Mesendoderm (in vitro differentiated cells): ENCODE data around the gene EML2.

Source experiments
- DNase-seq: peaks from one replicate; pipeline ENCODE4 v3.0.0; 2013
- H2AK5ac ChIP-seq: 2 replicates; pipeline ENCODE4 v1.6.1; 2013; ENCODE audit warnings: low read length, inconsistent platforms
- H2BK120ac ChIP-seq: 2 replicates; pipeline ENCODE4 v1.6.1; 2013; ENCODE audit warnings: low read depth, mild to moderate bottlenecking, low read length, moderate library complexity, mixed read lengths
- H2BK15ac ChIP-seq: replicated peaks from 2 replicates; pipeline ENCODE4 v1.6.1; 2013; ENCODE audit warnings: low read depth, mild to moderate bottlenecking, moderate library complexity
- H2BK5ac ChIP-seq: 2 replicates; pipeline ENCODE4 v1.6.1; 2013; ENCODE audit warnings: low read length, inconsistent platforms
- H3K18ac ChIP-seq: 2 replicates; pipeline ENCODE4 v1.6.1; 2013; ENCODE audit warnings: mild to moderate bottlenecking, low read length, mixed read lengths
- H3K23ac ChIP-seq: one replicate; pipeline ENCODE4 v1.6.1; 2013; ENCODE audit warnings: low read length
- H3K27ac ChIP-seq: 2 replicates; pipeline ENCODE4 v1.5.1; 2013; ENCODE audit warnings: low read depth, mild to moderate bottlenecking, inconsistent platforms, low read length, moderate library complexity
- H3K27me3 ChIP-seq: 2 replicates; pipeline ENCODE4 v1.6.1; 2013; ENCODE audit warnings: low read length, control low read depth, mild to moderate bottlenecking, inconsistent platforms; ENCODE audit not compliant: insufficient read depth, poor library complexity
- H3K36me3 ChIP-seq: 2 replicates; pipeline ENCODE4 v1.6.1; 2013; ENCODE audit warnings: low read length, inconsistent platforms; ENCODE audit not compliant: control insufficient read depth, insufficient read depth
- H3K4ac ChIP-seq: one replicate; pipeline ENCODE4 v1.6.1; 2013; ENCODE audit warnings: low read depth, mild to moderate bottlenecking, low read length, moderate library complexity
- H3K4me1 ChIP-seq: 2 replicates; pipeline ENCODE4 v1.6.1; 2013; ENCODE audit warnings: low read depth, low read length, inconsistent platforms; ENCODE audit not compliant: control insufficient read depth
- H3K4me2 ChIP-seq: 2 replicates; pipeline ENCODE4 v1.6.1; 2013; ENCODE audit warnings: low read length
- H3K4me3 ChIP-seq: 2 replicates; pipeline ENCODE4 v1.5.1; 2013; ENCODE audit warnings: mild to moderate bottlenecking, low read length
- H3K56ac ChIP-seq: one replicate; pipeline ENCODE4 v1.6.1; 2013; ENCODE audit warnings: low read length
- H3K79me1 ChIP-seq: 2 replicates; pipeline ENCODE4 v1.6.1; 2013; ENCODE audit warnings: low read length, inconsistent platforms
- H3K79me2 ChIP-seq: 2 replicates; pipeline ENCODE4 v1.6.1; 2013; ENCODE audit warnings: mild to moderate bottlenecking, low read length; ENCODE audit not compliant: control insufficient read depth, insufficient read depth
- H3K9ac ChIP-seq: 2 replicates; pipeline ENCODE4 v1.6.1; 2013; ENCODE audit warnings: low read length, inconsistent platforms
- H4K5ac ChIP-seq: one replicate; pipeline ENCODE4 v1.6.1; 2013; ENCODE audit warnings: low read length
- H4K8ac ChIP-seq: one replicate; pipeline ENCODE4 v1.6.1; 2013; ENCODE audit warnings: low read depth, mild to moderate bottlenecking, control low read depth, low read length, moderate library complexity
- WGBS: extraction: QIAGEN DNeasy Blood & Tissue Kit; methylation state at CpG from one replicate; pipeline ENCODE4 v1.1.7; 2013; ENCODE audit warnings: low lambda C conversion rate, missing lambda C conversion rate; ENCODE audit not compliant: insufficient coverage; ENCODE audit errors: extremely low coverage; 5-methylcytosine and 5-hydroxymethylcytosine counted together

The EML2 gene

GRCh38 chr19:45568732-45569131 is 70.5 kb downstream of the EML2 start:
- H3K23ac ChIP-seq, result no peak overlapping the region
- no peak overlapping the region for H2BK5ac ChIP-seq
- H2BK15ac ChIP-seq, result no peak overlapping the region
- H3K4me3 ChIP-seq, result no peak overlapping the region
- H3K9ac ChIP-seq, result no peak overlapping the region
- H3K18ac ChIP-seq, result no peak overlapping the region
- no peaks in the 10 kb centered on the region for H3K79me2 ChIP-seq
- no peak overlapping the region for H3K4ac ChIP-seq
- no peaks in the 10 kb centered on the region for H3K36me3 ChIP-seq
- H2BK120ac ChIP-seq, result no peak overlapping the region
- H4K5ac ChIP-seq, result no peak overlapping the region
- no peak overlapping the region for H4K8ac ChIP-seq
- H3K4me2 ChIP-seq, result no peak overlapping the region
- H2AK5ac ChIP-seq, result no peak overlapping the region
- no peak overlapping the region for H3K56ac ChIP-seq
- no peaks in the 10 kb centered on the region for H3K27me3 ChIP-seq
- H3K4me1 ChIP-seq, result no peaks in the 10 kb centered on the region
- no peak overlapping the region for H3K27ac ChIP-seq
- no peak for DNase-seq
- WGBS, result no CpG with 5 or more reads among the region's 3 CpGs
- H3K79me1 ChIP-seq, result peaks cover 1% of the 10 kb centered on the region

GRCh38 chr19:45567609-45568008 is 71.6 kb downstream of the EML2 start:
- Histone ChIP-seq H2BK120ac (no peak overlapping the region), H4K5ac (no peak overlapping the region), H3K56ac (no peak overlapping the region), H2AK5ac (no peak overlapping the region), H3K9ac (no peak overlapping the region), H3K4me3 (no peak overlapping the region), H3K27me3 (no peaks in the 10 kb centered on the region), H3K36me3 (no peaks in the 10 kb centered on the region), H3K23ac (no peak overlapping the region), H3K4me2 (no peak overlapping the region), H3K4me1 (no peaks in the 10 kb centered on the region), H3K18ac (no peak overlapping the region), H3K79me1 (peaks cover 1% of the 10 kb centered on the region), H3K79me2 (no peaks in the 10 kb centered on the region), H3K27ac (no peak overlapping the region), H2BK15ac (no peak overlapping the region), H4K8ac (no peak overlapping the region), H2BK5ac (no peak overlapping the region), H3K4ac (no peak overlapping the region)
- WGBS, result no CpG with 5 or more reads among the region's 2 CpGs
- DNase-seq, result no peak

GRCh38 chr19:45564131-45564780 is 74.9 kb downstream of the EML2 start:
- H3K79me1 ChIP-seq, result peaks cover 1% of the 10 kb centered on the region
- H3K4ac ChIP-seq, result no peak overlapping the region
- H3K23ac ChIP-seq, result no peak overlapping the region
- peak overlapping the region; percentile 75 for H3K56ac ChIP-seq
- no peaks in the 10 kb centered on the region for H3K27me3 ChIP-seq
- H3K36me3 ChIP-seq, result no peaks in the 10 kb centered on the region
- peak overlapping the region; percentile 81 for H3K27ac ChIP-seq
- H3K4me2 ChIP-seq, result no peak overlapping the region
- H3K4me3 ChIP-seq, result no peak overlapping the region
- H2BK120ac ChIP-seq, result no peak overlapping the region
- no peak overlapping the region for H4K8ac ChIP-seq
- H3K79me2 ChIP-seq, result no peaks in the 10 kb centered on the region
- H3K9ac ChIP-seq, result peak overlapping the region; percentile 29
- WGBS, result no CpG with 5 or more reads among the region's 5 CpGs
- H3K4me1 ChIP-seq, result no peaks in the 10 kb centered on the region
- H4K5ac ChIP-seq, result no peak overlapping the region
- no peak overlapping the region for H3K18ac ChIP-seq
- H2AK5ac ChIP-seq, result no peak overlapping the region
- H2BK5ac ChIP-seq, result no peak overlapping the region
- H2BK15ac ChIP-seq, result no peak overlapping the region
- peak; percentile 60 for DNase-seq

- no peak overlapping the region for H3K18ac ChIP-seq
- no peak overlapping the region for H3K9ac ChIP-seq
- no peak overlapping the region for H3K4ac ChIP-seq
- no peaks in the 10 kb centered on the region for H3K4me1 ChIP-seq
- no peak overlapping the region for H4K8ac ChIP-seq
- no peaks in the 10 kb centered on the region for H3K79me1 ChIP-seq
- no peak overlapping the region for H2BK15ac ChIP-seq
- H3K27ac ChIP-seq, result no peak overlapping the region
- H3K4me3 ChIP-seq, result no peak overlapping the region
- no peak overlapping the region for H2BK120ac ChIP-seq
- no peak overlapping the region for H3K56ac ChIP-seq
- H3K4me2 ChIP-seq, result no peak overlapping the region
- no peak overlapping the region for H4K5ac ChIP-seq
- no peak overlapping the region for H3K23ac ChIP-seq
- WGBS, result no CpG with 5 or more reads among the region's 11 CpGs
- no peak overlapping the region for H2BK5ac ChIP-seq
- no peaks in the 10 kb centered on the region for H3K79me2 ChIP-seq
- DNase-seq, result no peak
- no peaks in the 10 kb centered on the region for H3K36me3 ChIP-seq
- no peak overlapping the region for H2AK5ac ChIP-seq
- no peaks in the 10 kb centered on the region for H3K27me3 ChIP-seq
Observed at GRCh38 chr19:45560686-45561085, 78.5 kb downstream of the EML2 start.

GRCh38 chr19:45560038-45560437 is 79.2 kb downstream of the EML2 start:
- WGBS, result no CpG with 5 or more reads among the region's 5 CpGs
- no peak overlapping the region for H3K27ac ChIP-seq

More at GRCh38 chr19:45560038-45560437, 79.2 kb downstream of the EML2 start:
- no peaks in the 10 kb centered on the region for H3K79me2 ChIP-seq
- H2AK5ac ChIP-seq, result no peak overlapping the region
- H2BK15ac ChIP-seq, result no peak overlapping the region
- no peak overlapping the region for H3K4me2 ChIP-seq
- H4K8ac ChIP-seq, result no peak overlapping the region
- H3K23ac ChIP-seq, result no peak overlapping the region
- H4K5ac ChIP-seq, result no peak overlapping the region
- no peak overlapping the region for H3K9ac ChIP-seq
- no peak overlapping the region for H3K18ac ChIP-seq
- no peaks in the 10 kb centered on the region for H3K27me3 ChIP-seq
- H3K4ac ChIP-seq, result no peak overlapping the region
- H3K79me1 ChIP-seq, result no peaks in the 10 kb centered on the region
- no peaks in the 10 kb centered on the region for H3K4me1 ChIP-seq
- H3K4me3 ChIP-seq, result no peak overlapping the region
- no peak overlapping the region for H2BK120ac ChIP-seq
- H3K56ac ChIP-seq, result no peak overlapping the region
- H2BK5ac ChIP-seq, result no peak overlapping the region
- DNase-seq, result no peak
- H3K36me3 ChIP-seq, result no peaks in the 10 kb centered on the region
